CD4-positive, alpha-beta T cell treated with Interleukin-15 for 4 hours (primary cell): ENCODE measurements around the gene ARHGEF12.

ENCODE experiments used
- DNase-seq: peaks from one replicate; pipeline ENCODE4 v3.0.0-alpha.2; 2020; ENCODE audit warnings: low spot score

Gene ARHGEF12

DNA sequence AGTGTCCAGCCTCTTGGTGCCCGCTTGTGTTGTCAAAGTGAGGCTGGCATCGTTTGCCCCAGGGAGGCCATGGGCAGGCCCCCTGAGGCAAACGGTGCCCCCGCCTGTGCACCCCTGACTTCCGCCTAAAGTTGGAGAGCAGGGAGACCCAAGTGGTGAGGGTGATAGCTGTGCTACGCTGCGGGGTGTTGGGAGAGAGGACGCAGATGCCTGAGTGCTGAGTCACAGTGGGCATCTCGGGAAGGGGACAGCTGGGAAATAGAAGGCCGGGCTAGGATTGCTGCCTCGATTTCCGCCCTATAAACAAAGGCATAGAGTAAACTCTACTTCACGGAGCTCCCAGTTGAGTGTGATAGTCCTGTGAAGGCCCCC is 181.2 kb downstream of the ARHGEF12 start:
- no peak for DNase-seq

DNA sequence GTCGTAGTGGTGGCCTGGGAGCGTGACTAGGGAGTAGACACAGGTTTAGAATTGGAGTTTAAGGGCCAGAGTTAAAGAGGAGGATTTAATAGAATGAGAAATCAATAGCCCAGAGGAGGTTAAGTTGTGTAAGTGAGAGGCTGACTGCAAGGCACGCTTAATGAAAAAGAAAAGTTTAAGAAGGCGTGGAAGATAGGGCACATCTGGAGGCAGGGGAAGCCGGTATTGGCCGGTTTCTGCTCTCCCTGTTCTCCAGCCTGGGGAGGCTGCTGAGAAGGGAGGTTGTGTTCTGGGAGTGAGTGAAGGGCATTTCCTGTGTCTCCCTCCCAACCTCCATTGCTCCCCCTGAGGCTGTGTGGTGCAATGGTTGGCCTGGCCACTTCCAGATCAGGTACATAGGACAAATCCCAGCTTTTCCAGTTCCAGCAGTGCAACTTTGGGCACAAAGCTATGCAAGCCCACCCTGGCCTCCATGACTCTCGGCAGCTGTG is 181.6 kb downstream of the ARHGEF12 start:
- no peak for DNase-seq

GRCh38 chr11:120518356-120518755 is 182.1 kb downstream of the ARHGEF12 start:
- DNase-seq: no peak

DNA sequence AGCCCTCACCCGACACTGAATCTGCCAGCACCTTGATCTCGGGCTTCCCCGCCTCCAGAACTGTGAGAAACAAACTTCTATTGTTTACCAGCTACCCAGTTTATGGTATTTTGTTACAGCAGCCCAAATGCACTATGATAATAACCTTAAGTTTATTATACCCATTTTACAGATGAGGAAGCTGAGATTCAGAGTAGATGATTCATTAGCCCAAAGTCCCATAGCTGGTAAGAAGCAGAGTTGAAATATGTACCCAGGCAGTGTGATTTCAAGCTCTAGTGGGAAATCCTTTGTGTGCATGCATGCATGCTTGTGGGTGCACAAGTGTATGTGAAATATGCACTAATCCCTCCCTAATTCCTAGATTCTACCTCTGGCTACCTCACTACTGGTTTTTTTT is 183.3 kb downstream of the ARHGEF12 start:
- DNase-seq: no peak

GRCh38 chr11:120520091-120520822 is 184.0 kb downstream of the ARHGEF12 start:
- no peak for DNase-seq

- DNase-seq: no peak
These were observed 185.0 kb downstream of the ARHGEF12 start for GRCh38 chr11:120521176-120521575.

- no peak for DNase-seq
These were observed 185.8 kb downstream of the ARHGEF12 start for GRCh38 chr11:120522021-120522420.

DNA sequence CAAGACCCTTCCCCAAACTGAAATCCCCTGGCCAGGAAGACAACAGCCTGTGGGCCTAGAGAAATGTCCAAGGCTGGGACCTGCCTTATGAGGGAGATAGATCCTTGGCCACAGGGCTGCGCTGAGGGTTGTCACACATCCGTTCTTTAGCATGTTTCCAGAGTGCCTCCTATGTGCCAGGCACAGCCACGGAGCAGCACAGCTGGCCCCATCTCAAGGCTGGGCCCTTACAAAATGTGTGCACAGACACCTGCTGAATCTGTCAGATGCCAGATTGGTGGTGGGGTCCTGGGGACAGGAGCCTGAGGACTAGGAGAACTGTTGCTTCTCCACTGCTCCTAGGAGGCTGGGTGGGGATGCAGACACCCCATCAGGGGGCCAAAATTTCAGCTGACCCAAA is 186.5 kb downstream of the ARHGEF12 start:
- no peak for DNase-seq

DNA sequence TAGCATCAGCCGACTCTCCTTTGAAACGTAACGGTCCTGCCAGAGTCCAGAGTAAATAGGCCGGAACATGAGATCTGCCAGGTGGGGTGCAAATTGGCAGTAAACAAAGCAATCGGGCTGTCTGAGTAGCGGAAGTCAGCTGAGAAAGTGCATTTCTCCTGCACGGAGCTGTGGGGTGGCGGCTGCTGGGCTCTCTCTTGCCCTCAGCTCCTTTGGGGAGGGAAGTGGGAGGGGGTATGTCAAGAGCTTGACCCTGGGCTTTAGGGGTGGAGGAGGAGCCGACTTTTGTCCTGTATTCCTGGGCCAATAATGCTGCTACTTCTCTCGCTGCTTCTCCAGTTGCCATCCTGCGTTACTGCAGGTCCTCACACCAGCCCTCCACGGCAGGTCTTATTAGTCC is 187.0 kb downstream of the ARHGEF12 start:
- DNase-seq: no peak

GRCh38 chr11:120524536-120525085 is 188.4 kb downstream of the ARHGEF12 start:
- no peak for DNase-seq

GRCh38 chr11:120525261-120526171 is 189.3 kb downstream of the ARHGEF12 start:
- no peak for DNase-seq

- DNase-seq: no peak
These were observed 190.0 kb downstream of the ARHGEF12 start for GRCh38 chr11:120526241-120526640.

DNA sequence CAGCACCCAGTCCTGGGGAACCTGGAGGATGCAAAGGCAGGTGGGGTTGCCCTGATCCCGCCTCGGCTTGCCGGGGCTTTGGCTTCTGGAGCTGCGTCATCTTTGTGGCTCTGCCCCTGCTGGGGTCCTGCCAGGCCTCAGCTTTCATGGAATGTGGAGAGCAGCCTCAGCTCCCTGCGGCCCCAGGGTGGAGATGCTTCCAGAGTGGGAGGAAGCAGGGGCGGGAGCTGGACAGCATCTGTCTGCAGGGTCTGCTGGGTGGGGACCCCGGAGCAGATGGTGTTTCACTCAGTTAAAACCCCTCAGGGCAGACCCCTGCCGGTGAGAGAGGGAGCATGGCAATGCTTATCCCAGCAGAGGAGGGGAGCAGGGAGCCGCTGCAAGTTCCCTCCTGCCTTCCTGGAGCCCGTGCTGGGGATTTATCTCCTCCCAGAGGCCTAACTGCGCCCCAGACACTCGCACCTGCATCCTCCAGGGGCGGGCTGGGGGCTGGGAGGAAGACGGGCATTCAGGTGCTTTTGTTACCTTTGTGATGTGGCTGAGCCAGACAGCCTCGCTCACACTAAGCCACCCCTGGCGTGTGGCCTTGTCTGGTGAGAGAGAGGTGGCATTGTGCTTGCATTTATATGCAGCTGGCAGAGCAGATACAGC is 191.0 kb downstream of the ARHGEF12 start:
- DNase-seq: no peak

GRCh38 chr11:120528749-120529148 is 192.5 kb downstream of the ARHGEF12 start:
- DNase-seq: no peak

- DNase-seq: no peak
These were observed 193.0 kb downstream of the ARHGEF12 start for GRCh38 chr11:120529214-120529613.

- DNase-seq: no peak
These were observed 193.7 kb downstream of the ARHGEF12 start for GRCh38 chr11:120529911-120530310.

GRCh38 chr11:120532082-120532831 is 196.0 kb downstream of the ARHGEF12 start:
- DNase-seq: no peak

DNA sequence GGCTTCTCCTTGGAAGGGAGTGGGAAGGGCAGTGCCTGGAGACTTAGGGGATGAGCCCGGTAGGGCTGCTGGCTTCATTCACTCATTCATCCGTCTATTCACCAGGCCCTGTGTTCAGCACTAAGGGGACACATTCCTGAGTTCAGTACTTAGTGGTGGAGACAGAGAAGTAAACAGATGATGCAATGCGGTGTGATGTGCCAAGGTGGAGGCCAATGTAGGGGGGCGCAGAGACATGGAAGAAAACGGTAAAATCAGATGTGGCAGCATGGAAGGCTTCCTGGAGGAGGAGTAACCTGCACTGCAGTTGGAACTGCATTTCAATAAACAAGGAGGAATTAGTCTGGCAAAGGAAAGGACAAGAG is 196.6 kb downstream of the ARHGEF12 start:
- DNase-seq: no peak

DNA sequence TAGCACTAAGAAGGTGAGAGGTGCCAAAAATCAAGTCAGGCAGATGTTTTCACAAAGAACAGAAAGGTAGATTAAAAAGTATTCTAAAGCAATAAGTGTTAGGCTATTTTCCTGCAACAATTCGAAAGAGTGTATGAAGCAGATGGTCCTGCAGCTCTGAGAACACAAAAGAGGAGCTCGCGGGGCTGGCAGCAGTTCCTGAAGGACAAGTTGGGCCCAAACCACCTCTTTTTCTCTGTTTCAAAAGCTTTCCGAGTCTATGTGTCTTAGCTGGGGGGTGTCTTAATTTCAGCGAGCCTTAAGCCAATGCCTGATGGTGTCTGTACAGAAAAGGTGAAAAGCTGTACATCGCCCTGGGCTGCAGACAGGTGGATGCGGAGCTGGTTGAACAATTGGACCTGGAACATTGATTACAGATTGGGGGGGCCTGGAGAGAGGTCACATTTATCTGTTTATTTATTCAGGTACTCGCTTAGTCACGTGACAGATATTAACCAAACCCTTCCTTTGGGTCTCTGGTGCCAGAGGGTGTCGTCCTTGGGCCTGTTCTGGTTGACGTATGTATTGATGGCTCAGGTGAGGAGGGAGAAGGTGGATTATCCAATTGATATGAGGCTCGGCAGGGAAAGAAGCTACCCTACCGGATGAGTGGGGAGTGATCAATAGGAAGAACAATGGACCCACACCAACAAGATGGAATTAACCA is 200.0 kb downstream of the ARHGEF12 start:
- no peak for DNase-seq

DNA sequence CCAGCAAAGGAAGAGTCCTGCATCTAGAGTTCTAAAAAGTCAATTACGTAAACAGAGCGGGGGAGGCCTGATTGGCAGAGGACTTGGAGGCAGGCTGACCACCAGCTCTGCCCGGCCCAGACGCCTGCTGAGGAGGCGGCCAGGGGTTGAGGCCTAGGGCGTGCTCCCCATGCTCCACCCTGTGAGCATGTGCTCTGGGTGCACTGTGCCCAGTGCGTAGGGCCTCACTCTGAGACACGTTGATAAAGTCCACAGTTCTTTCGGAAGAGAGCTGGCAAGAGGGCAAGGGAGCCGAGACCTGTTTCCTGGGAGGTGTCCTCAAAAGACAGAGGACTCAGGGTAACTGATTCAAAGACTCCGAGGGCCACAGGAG is 200.6 kb downstream of the ARHGEF12 start:
- no peak for DNase-seq

DNA sequence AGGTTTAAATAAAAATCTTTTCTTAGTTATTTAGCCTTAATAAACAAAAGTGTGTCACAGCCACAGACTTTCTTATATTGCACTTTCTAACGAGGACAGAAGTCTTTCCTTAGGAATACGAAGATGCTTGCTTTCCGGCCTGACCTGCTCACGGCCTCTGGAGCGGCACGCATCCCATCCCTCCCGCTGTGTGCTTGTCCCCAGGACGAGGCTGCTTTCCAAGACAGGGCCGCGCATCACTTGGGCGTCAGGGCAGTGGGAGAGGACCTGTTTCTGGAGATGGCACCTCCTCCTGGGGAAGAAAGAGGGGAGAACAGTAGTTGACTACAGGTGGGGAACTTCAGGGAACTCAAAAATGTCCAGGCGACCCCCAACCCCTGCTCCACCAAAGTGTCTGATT is 201.8 kb downstream of the ARHGEF12 start:
- DNase-seq: no peak
